ENCODE data around the gene DNAH2.

DNA sequence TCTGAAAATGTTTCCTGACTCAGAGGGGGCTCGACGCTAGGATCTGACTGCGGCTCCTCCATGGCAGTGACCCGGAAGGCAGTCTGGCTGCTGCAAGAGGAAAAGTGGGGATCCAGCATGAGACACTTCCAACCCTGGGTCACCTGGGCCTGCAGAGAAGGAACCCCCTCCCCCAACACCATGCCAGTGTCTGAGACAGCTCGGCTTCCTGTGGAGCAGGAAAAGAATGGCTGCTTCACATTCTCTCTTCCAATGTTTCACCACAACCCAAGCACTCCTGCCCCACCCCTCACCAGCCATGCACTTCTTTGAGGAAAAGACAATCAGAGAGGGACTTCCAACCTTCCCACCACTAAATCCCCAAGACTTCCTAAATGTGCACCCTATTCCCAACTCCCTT is 41.0 kb upstream of the DNAH2 start:
- TF ChIP-seq CTCF (IDR thresholded peaks at IDR 0.05) = no peak
- no peak for TF ChIP-seq EP300 (IDR thresholded peaks at IDR 0.05)
